ENCODE results near the gene SLC28A1.

Gene SLC28A1, protein sequence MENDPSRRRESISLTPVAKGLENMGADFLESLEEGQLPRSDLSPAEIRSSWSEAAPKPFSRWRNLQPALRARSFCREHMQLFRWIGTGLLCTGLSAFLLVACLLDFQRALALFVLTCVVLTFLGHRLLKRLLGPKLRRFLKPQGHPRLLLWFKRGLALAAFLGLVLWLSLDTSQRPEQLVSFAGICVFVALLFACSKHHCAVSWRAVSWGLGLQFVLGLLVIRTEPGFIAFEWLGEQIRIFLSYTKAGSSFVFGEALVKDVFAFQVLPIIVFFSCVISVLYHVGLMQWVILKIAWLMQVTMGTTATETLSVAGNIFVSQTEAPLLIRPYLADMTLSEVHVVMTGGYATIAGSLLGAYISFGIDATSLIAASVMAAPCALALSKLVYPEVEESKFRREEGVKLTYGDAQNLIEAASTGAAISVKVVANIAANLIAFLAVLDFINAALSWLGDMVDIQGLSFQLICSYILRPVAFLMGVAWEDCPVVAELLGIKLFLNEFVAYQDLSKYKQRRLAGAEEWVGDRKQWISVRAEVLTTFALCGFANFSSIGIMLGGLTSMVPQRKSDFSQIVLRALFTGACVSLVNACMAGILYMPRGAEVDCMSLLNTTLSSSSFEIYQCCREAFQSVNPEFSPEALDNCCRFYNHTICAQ

DNA sequence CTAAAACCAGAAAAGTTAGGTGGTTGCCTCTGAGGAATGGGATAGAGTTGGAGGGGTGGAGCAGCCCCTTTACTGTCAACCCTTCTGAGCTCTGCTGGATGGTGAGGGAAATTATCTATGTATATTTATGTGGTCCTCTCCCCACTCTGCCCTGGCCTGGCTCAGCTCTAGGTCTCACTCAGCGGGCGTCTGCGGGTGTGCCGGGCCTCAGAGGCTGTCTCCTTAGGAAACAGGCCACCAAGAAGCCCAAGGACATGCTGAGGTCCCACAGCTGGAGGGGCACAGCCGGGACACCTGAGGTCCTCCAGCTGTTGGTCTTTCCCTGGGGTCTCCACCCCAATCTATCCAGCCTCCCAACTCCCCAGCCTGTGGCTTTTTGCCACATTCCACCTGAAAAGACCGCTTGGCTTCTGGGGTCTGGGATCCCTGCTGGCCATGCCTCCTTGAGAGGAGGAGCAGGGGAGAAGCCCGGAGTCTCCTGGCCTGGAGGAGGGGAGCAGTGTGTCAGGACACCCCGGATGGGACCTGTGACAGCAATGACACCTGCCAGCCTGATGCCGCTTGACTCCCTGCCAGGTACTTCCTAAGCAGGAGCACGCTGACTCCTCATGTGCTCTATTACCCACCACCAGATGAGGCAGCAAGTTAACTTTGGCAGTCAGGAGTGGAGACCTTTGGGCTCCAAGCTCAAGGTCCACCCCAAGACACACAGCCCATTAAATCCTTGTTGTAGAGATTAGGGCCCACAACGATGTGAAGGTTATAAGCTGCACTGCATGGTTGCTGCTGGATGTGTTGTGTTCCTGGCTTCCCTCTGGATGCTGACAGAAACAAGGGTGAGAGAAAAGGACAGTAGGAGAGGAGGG lies at the start of gene SLC28A1:
TSS of gene SLC28A1 (plus strand) at position 747 of the 866 bp plus-strand sequence. CDS start 3,099 bp downstream, outside the sequence.
- no peak for DNase-seq (ENCODE audit: extremely low spot score, insufficient read length, low read depth)
- no peak for FAIRE-seq

DNA sequence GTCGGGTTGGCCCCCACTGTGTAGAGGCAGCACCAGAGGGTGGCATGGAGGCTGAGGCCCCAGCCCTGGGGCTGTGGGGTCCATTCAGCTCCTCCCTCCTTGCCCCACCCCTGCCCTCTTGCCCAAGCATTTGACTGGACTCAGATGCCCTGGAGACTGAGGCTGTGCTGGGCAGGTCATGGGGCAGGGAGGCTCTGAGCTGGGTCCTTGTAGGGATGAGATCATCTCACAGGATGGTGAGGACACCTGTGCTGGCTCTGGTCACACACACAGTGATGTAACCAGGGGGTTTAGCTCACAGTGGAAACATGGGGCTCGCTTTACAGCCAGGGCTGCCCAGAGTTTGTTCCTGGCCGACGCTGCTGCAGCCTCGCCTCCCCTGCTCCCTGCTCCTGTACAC lies 49.5 kb upstream of the SLC28A1 start:
- DNase-seq (ENCODE audit: extremely low spot score, insufficient read length, low read depth) (no peak), FAIRE-seq (no peak)

DNA sequence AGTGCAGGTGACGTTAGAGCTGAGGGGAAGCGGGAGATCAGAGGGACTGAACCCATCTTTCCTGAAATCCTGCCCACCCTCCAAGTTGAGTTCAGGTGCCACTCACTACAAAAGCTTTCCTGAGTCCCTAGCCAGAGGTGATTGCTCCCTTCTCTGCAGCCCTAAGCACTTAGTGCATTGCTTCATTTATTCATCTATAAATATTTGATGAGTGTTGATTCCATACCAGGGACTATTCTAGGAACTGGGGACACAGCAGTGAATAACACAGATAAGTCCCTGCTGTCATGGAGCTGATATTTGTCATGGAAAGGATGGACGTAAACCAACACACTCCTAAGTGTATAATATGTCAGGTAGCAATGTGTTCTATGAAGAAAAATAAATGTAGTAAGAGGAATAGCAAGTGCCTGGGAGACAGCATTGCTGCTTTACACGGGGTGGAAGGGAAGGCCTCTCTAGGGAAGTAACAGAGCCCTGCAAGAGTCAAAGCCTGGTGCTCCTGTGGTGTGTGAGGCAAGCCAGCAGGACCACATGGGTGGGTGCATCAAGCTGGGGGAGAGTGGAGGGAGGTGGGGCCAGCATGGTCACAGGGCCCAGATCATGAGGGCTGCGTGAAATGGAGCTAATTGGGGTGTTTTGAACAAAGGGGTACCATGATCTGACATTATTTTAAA lies 48.7 kb upstream of the SLC28A1 start:
- DNase-seq (ENCODE audit: extremely low spot score, insufficient read length, low read depth) (no peak), FAIRE-seq (no peak)

DNA sequence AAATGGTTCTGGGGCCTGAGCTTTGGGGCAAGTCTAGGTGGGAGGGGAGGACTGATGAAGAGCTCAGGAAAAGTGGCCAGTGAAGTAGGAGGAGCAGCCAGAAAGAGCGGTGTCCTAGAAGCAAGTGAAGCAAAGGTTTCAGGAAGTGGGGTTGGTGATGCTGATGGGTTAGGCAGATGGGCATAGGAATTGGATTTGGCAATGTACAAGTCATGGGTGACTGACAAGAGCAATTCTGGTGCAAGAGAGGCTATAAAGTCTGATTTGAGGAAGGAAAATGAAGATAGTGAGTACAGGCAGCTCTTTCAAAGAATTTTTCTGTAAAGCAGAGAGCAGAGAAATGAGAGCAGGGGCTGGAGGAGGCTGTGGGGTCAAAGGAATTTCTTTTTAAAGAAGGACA lies 47.6 kb upstream of the SLC28A1 start:
- no peak for FAIRE-seq
- DNase-seq (ENCODE audit: extremely low spot score, insufficient read length, low read depth): no peak

DNA sequence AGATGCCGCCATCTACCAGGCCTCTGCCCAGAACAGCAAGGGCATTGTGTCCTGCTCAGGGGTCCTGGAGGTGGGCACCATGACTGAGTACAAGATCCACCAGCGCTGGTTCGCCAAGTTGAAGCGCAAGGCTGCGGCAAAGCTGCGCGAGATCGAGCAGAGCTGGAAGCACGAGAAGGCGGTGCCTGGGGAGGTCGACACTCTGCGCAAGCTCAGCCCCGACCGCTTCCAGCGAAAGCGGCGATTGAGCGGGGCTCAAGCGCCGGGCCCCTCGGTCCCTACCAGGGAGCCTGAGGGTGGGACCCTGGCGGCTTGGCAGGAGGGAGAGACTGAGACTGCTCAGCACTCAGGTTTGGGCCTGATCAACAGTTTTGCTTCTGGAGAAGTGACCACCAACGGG lies 44.7 kb upstream of the SLC28A1 start:
- DNase-seq (ENCODE audit: extremely low spot score, insufficient read length, low read depth) (no peak), FAIRE-seq (no peak)

DNA sequence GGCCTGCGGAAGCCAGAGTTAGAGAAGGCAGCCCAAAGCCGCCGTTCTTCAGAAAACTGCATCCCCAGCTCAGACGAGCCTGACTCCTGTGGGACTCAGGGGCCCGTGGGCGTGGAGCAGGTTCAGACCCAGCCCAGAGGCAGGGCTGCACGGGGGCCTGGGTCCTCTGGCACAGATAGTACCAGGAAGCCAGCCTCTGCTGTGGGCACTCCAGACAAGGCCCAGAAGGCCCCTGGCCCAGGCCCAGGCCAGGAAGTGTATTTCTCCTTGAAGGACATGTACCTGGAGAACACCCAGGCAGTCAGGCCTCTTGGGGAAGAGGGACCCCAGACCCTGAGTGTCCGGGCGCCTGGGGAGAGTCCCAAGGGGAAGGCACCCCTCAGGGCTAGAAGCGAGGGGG lies 44.2 kb upstream of the SLC28A1 start:
- no peak for FAIRE-seq

DNA sequence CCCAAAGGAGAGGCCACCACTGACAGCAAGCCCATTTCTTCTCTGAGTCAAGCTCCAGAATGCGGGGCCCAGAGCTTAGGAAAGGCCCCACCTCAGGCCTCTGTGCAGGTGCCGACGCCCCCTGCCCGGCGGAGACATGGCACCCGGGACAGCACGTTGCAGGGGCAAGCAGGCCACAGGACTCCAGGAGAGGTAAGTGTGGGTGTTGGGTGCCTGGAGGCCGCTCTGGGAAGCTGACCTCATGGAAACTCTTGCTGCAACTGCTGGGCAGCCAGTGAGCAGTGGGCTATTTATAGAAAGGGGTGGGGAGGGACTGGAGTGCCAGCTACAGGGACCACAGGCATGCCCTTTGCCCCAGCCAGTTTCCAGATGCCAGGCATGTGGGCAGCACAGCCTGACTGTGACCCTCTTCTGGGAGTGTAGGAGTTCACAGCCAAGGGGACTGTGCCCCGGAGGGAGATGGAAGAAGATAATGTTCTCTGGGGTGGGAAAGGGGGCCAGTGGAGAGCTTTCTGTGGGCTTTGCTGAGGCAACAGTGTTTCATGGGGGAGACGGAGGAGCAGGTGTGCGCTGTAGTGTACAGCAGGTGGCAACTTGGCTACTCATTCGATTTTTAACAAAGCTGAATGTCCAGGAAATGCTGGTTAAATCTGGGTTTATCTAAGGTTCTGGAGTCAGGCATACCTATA lies 43.6 kb upstream of the SLC28A1 start:
- DNase-seq (ENCODE audit: extremely low spot score, insufficient read length, low read depth) (no peak), FAIRE-seq (no peak)

More for the DNA sequence above, 44.2 kb upstream of the SLC28A1 start:
- DNase-seq (ENCODE audit: extremely low spot score, insufficient read length, low read depth): no peak

DNA sequence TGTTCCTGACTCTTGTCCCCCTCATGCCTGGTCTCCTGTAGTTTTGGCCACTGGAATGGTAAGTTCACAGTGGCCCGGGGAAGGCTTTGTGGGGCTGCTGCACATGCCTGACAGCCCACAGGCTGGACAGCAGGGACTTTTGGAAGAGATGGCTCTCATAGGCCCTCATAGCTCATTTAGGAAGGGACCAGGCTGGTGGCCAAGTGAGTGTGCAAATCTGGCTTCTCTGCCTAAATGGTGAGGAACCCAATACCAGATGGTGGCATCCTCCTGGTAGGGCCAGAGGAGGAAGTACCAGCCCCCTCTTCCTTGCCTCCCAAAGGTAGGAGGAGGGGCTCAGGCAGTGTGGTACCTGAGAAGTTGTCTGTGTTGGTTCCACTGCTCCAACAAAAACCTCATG lies 41.7 kb upstream of the SLC28A1 start:
- no peak for DNase-seq (ENCODE audit: extremely low spot score, insufficient read length, low read depth)
- no peak for FAIRE-seq

DNA sequence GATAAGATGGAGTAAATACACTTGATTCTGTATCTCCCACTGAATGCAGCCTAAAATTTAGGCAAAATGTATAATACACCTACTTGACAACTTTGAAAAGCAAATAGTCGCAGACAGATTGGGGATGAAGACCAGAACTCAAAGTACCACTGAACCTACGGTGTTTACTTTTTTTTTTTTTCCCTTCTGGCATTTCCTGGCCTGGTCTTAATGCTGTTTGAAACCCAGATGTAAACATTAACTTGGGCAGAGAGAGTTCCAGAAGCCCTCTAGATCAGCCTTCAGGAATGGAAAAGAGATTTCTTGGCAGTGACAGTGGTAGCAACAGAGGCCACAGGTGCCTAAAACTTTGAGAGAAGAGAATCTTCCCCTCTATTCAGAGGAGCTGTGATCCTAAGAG lies 39.5 kb upstream of the SLC28A1 start:
- no peak for FAIRE-seq
- no peak for DNase-seq (ENCODE audit: extremely low spot score, insufficient read length, low read depth)

DNA sequence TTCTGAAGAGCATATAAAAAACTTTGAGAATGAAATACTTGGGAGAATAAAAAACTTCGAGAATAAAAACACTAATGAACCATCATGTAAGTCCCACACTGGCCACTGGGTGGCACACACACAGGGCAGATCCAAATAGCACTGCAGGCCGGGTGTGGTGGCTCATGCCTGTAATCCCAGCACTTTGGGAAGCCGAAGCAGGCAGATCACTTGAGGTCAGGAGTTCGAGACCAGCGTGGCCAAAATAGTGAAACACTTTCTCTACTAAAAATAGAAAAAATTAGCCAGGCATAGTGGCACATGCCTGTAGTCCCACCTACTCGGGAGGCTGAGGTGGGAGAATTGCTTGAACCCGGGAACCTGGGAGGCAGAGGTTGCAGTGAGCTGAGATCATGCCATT lies 38.8 kb upstream of the SLC28A1 start:
- peak; percentile 73 for FAIRE-seq
- peak; percentile 40 for DNase-seq (ENCODE audit: extremely low spot score, insufficient read length, low read depth)

DNA sequence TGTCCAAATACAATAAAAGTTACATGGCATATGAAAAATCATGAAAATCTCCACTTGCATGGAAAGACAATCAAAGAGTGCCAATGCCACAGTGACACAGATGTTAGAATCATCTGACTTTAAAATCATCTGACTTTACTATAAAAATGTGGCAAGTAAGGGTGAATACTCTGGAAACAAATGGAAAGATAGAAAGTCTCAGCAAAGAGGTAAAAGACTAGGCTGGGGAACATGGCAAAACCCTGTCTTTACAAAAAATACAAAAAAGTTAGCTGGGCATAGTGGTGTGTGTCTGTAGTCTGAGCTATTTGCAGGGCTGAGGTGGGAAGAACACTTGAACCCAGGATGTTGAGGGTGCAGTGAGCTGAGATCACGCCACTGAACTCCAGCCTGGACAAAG lies 38.2 kb upstream of the SLC28A1 start:
- DNase-seq (ENCODE audit: extremely low spot score, insufficient read length, low read depth) (no peak), FAIRE-seq (no peak)

DNA sequence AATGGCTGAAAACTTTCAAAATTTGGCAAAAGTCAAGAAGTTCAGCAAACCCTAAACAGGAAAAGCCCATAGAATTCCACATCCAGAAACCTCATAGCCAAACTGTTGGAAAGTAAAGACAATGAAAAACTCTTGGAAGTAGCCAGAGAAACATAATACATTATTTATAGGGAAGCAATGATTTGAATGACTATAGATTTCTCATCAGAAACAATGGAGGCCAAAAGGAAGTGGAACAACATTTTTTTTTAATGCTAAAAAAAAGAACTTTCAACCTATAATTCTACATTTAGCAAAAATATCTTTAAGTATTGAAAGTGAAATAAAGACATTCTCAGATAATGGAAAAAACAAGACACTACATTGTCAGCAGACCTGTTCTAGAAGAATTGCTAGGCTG lies 37.1 kb upstream of the SLC28A1 start:
- FAIRE-seq (no peak), DNase-seq (ENCODE audit: extremely low spot score, insufficient read length, low read depth) (no peak)

DNA sequence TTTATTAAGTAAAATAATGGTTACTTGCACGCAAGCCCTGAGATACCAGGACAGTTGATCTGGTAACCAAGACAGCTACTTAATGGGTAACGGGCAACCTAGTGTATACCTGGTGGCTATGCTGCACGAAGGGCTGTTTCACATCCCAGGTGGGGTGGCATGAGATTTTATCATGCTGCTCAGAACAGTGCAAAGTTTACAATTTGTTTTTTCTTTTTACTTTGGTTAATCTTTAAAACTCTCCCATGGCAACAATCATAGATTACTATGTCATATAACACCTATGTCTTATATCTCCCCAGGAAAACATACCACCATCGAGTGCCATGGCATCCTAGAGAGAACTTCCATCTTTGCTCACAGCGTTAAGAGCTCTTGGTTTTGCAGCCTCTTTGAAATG lies 32.2 kb upstream of the SLC28A1 start:
- no peak for FAIRE-seq

DNA sequence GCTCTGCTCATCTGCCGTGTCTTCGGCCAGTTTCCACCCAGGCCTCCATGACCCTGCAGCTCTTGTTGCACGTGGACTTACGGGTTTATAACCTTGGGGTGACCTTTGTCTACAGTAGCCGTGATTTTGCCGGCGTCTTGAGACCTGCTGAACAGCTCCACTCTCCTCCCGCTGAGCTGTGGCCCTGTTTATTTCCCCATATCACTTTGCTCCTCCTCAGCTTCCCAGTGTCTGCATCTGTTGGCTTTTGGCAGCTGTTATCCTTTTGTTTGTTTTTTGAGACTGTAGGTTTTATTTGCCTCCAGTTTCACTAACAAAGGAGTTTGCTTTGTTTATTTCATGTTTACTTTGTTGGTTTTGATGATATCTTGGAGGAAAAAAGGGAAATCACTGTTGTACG lies 29.3 kb upstream of the SLC28A1 start:
- FAIRE-seq (no peak), DNase-seq (ENCODE audit: extremely low spot score, insufficient read length, low read depth) (no peak)

More for the DNA sequence above, 32.2 kb upstream of the SLC28A1 start:
- no peak for DNase-seq (ENCODE audit: extremely low spot score, insufficient read length, low read depth)

DNA sequence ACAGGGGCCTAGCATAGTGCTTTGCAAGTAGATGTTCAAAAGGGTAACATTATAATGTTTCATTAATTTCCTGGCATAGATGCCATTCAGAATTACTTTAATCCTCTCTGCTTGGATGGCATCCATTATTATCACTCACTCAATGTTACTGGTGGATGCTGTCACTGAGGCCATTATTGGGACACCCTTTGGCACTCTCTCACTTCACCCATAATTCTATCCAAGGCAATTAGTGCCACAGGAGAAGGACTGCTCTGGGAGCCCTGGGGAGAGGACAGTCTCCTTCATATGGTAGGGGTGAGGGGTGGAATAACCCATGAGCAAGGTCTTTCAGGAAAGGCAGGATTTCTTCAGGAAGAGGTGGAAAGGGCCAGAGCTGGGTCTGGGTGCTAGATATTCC lies 28.7 kb upstream of the SLC28A1 start:
- FAIRE-seq (no peak), DNase-seq (ENCODE audit: extremely low spot score, insufficient read length, low read depth) (no peak)

DNA sequence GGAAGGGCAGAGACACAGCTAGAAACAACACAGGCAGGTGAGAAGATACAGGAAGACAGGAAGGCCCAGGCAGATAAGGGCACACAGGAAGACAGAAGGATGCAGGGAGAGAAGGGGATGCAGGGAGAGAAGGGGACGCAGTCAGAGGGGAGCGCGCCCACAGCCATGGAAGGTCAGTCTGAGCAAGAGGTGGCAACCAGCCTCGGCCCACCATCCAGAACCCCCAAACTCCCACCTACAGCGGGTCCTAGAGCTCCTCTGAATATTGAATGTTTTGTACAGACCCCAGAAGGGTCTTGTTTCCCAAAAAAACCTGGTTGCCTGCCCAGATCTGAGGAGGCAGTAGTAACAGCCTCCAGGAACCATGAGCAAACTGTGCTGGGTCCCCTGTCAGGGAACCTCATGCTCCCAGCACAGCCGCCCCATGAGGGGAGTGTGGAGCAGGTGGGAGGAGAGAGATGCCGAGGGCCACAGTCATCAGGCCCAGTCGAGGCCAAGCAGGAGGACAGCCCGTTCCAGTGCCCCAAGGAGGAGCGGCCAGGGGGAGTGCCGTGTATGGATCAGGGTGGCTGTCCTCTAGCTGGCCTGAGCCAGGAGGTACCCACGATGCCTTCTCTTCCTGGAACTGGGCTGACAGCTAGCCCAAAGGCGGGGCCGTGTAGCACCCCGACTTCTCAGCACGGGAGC lies 27.6 kb upstream of the SLC28A1 start:
- DNase-seq (ENCODE audit: extremely low spot score, insufficient read length, low read depth): no peak
- FAIRE-seq: no peak

DNA sequence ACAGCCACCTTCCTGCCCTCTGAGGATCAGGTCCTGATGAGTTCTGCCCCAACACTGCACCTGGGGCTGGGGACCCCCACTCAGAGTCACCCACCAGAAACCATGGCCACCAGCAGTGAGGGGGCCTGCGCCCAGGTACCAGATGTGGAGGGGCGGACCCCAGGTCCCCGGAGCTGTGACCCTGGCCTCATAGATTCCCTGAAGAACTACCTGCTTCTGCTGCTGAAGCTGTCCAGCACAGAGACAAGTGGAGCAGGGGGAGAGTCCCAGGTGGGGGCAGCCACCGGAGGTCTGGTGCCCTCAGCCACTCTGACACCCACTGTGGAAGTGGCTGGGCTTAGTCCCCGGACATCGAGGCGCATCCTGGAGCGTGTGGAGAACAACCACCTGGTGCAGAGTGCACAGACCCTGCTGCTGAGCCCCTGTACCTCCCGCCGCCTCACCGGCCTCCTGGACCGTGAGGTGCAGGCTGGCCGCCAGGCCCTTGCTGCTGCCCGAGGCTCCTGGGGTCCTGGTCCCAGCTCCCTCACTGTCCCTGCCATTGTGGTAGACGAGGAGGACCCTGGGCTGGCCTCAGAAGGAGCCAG lies 27.0 kb upstream of the SLC28A1 start:
- FAIRE-seq (no peak), DNase-seq (ENCODE audit: extremely low spot score, insufficient read length, low read depth) (no peak)

DNA sequence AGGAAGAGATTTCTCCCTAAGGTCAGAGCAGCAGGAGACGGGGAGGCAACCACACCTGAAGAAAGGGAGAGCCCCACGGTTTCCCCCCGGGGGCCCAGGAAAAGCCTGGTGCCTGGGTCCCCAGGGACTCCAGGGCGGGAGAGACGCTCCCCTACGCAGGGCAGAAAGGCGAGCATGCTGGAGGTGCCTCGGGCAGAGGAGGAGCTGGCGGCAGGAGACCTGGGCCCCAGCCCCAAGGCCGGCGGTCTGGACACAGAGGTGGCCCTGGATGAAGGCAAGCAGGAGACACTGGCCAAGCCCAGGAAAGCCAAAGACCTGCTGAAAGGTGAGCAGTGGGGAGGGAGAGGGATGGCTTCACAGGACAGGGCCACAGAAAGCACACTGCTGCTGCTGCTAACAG lies 26.2 kb upstream of the SLC28A1 start:
- FAIRE-seq (no peak), DNase-seq (ENCODE audit: extremely low spot score, insufficient read length, low read depth) (no peak)

DNA sequence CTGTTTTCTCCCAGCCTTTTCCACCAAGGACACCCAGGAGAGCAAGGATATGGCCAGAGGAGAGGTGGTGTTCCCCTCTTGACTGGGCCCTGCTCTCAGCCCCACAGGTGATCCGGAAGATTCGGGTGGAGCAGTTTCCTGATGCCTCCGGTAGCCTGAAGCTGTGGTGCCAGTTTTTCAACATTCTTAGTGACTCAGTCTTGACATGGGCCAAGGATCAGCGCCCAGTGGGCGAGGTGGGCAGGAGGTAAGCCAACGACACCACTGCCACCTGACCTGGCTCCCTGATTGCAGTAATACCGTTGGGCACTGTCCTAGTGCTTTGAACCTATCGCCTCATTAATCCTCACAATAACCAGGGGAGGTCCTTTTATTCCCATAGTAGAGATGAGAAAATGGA lies 25.3 kb upstream of the SLC28A1 start:
- FAIRE-seq (no peak), DNase-seq (ENCODE audit: extremely low spot score, insufficient read length, low read depth) (no peak)
